ENCODE results near the gene CNOT4. TPM values are rescaled to one million over a fixed set of nuclear protein-coding genes. Genes with fewer than 3 reads are reported as not detected.
"Not testable (repeated sequence)": the region's sequence is repeated elsewhere in the genome, so short reads cannot be mapped to it uniquely, and the experiment has no call there.

CNOT4 gene
- total RNA-seq, 1 experiment from 2014 or later = 22.0 TPM

DNA sequence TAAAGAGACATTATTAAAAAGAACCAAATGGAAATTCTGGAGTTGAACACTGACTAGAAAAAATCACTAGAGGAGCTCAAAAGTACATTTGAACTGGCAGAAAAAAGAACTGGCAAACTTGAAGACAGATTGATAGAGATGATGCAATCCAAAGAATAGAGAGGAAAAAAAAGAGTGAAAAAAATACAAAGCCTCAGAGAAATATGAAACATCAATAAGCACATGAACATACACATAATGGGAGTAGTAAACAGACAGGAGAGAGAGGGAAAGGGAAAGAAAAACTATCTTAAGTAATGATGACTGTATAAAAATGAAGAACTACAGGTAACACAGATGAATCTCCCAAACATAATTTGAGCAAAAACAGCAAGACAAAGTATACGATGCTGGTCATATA is 61.1 kb downstream of the CNOT4 start:
- H3K36me3 Mint-ChIP-seq (ENCODE audit: insufficient read depth, unreplicated experiment) = peaks cover 4% of the 10 kb centered on the region
- CTCF ChIA-PET = no interaction called here
- H3K9me3 Mint-ChIP-seq (ENCODE audit: unreplicated experiment) = no peaks in the 10 kb centered on the region
- Histone ChIP-seq H3K9me3 (no peaks in the 10 kb centered on the region), H3K4me1 (no peaks in the 10 kb centered on the region), H3K27me3 (replicated peaks; ENCODE audit: control insufficient read depth, insufficient read depth, low read length) (no peaks in the 10 kb centered on the region), H3K4me3 (ENCODE audit: low read depth, low read length) (no peak overlapping the region), H3K36me3 (ENCODE audit: control insufficient read depth, insufficient read depth, low read length) (no peaks in the 10 kb centered on the region)
- no TSS peak for BruUV-seq (replicated peaks)
- intact Hi-C loops (cut with micrococcal nuclease; ENCODE audit: unreplicated experiment) = no loop called here
- no peak overlapping the region for H3K4me3 Mint-ChIP-seq (ENCODE audit: unreplicated experiment)
- no peak for DNase-seq
- H3K4me1 Mint-ChIP-seq (ENCODE audit: low read depth, unreplicated experiment) = no peaks in the 10 kb centered on the region
- POLR2A ChIA-PET = no interaction called here
- H3K27ac Mint-ChIP-seq (ENCODE audit: unreplicated experiment) = no peak overlapping the region
- H3K27me3 Mint-ChIP-seq (ENCODE audit: insufficient read depth, unreplicated experiment) = no peaks in the 10 kb centered on the region
- TF ChIP-seq, protein P1, sequence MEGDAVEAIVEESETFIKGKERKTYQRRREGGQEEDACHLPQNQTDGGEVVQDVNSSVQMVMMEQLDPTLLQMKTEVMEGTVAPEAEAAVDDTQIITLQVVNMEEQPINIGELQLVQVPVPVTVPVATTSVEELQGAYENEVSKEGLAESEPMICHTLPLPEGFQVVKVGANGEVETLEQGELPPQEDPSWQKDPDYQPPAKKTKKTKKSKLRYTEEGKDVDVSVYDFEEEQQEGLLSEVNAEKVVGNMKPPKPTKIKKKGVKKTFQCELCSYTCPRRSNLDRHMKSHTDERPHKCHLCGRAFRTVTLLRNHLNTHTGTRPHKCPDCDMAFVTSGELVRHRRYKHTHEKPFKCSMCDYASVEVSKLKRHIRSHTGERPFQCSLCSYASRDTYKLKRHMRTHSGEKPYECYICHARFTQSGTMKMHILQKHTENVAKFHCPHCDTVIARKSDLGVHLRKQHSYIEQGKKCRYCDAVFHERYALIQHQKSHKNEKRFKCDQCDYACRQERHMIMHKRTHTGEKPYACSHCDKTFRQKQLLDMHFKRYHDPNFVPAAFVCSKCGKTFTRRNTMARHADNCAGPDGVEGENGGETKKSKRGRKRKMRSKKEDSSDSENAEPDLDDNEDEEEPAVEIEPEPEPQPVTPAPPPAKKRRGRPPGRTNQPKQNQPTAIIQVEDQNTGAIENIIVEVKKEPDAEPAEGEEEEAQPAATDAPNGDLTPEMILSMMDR (IDR thresholded peaks at IDR 0.05; ENCODE audit: insufficient read depth in 1 of 2, low read depth in 1 of 2, low read length in 1 of 2, severe bottlenecking in 1 of 2, unreplicated experiment in 1 of 2) = no peak

- Mint-ChIP-seq H3K4me1 (ENCODE audit: low read depth, unreplicated experiment) (no peaks in the 10 kb centered on the region), H3K9me3 (ENCODE audit: unreplicated experiment) (no peaks in the 10 kb centered on the region), H3K36me3 (ENCODE audit: insufficient read depth, unreplicated experiment) (peaks cover 4% of the 10 kb centered on the region), H3K27ac (ENCODE audit: unreplicated experiment) (peak overlapping the region; percentile 39), H3K4me3 (ENCODE audit: unreplicated experiment) (no peak overlapping the region), H3K27me3 (ENCODE audit: insufficient read depth, unreplicated experiment) (no peaks in the 10 kb centered on the region)
- H3K4me3 ChIP-seq (ENCODE audit: low read depth, low read length) = no peak overlapping the region
- ChIA-PET POLR2A (interaction anchor here (0.6 kb wide), 1 partner anchor 239 kb away, joined by 4 read pairs; no protein-coding TSS in a partner anchor), CTCF (no interaction called here)
- no peaks in the 10 kb centered on the region for H3K9me3 ChIP-seq
- TF ChIP-seq, protein P1 (IDR thresholded peaks at IDR 0.05; ENCODE audit: insufficient read depth in 1 of 2, low read depth in 1 of 2, low read length in 1 of 2, severe bottlenecking in 1 of 2, unreplicated experiment in 1 of 2) = no peak
- BruUV-seq (replicated peaks) = no TSS peak
- H3K4me1 ChIP-seq = no peaks in the 10 kb centered on the region
- DNase-seq = no peak
- no peaks in the 10 kb centered on the region for H3K27me3 ChIP-seq (replicated peaks; ENCODE audit: control insufficient read depth, insufficient read depth, low read length)
- intact Hi-C loops (cut with micrococcal nuclease; ENCODE audit: unreplicated experiment) = no loop called here
- H3K36me3 ChIP-seq (ENCODE audit: control insufficient read depth, insufficient read depth, low read length) = no peaks in the 10 kb centered on the region
Observed at GRCh38 chr7:135447748-135448147, 62.2 kb downstream of the CNOT4 start.

GRCh38 chr7:135445690-135446089 is 64.2 kb downstream of the CNOT4 start:
- no peak overlapping the region for H3K27ac Mint-ChIP-seq (ENCODE audit: unreplicated experiment)

GRCh38 chr7:135445266-135445665 is 64.6 kb downstream of the CNOT4 start:
- DNase-seq; H3K9me3 ChIP-seq; H3K4me3 ChIP-seq (ENCODE audit: low read depth, low read length); H3K4me1 Mint-ChIP-seq (ENCODE audit: low read depth, unreplicated experiment); H3K36me3 Mint-ChIP-seq (ENCODE audit: insufficient read depth, unreplicated experiment); H3K27ac Mint-ChIP-seq (ENCODE audit: unreplicated experiment); POLR2A ChIA-PET; CTCF ChIA-PET; intact Hi-C loops (cut with micrococcal nuclease; ENCODE audit: unreplicated experiment); H3K9me3 Mint-ChIP-seq (ENCODE audit: unreplicated experiment); H3K36me3 ChIP-seq (ENCODE audit: control insufficient read depth, insufficient read depth, low read length); H3K27me3 Mint-ChIP-seq (ENCODE audit: insufficient read depth, unreplicated experiment); H3K27me3 ChIP-seq (replicated peaks; ENCODE audit: control insufficient read depth, insufficient read depth, low read length); BruUV-seq (replicated peaks); H3K4me1 ChIP-seq; H3K4me3 Mint-ChIP-seq (ENCODE audit: unreplicated experiment): not testable (repeated sequence)

More at GRCh38 chr7:135445690-135446089, 64.2 kb downstream of the CNOT4 start:
- ChIA-PET POLR2A (no interaction called here), CTCF (no interaction called here)
- Histone ChIP-seq H3K4me3 (ENCODE audit: low read depth, low read length) (no peak overlapping the region), H3K27me3 (replicated peaks; ENCODE audit: control insufficient read depth, insufficient read depth, low read length) (no peaks in the 10 kb centered on the region), H3K4me1 (no peaks in the 10 kb centered on the region), H3K36me3 (ENCODE audit: control insufficient read depth, insufficient read depth, low read length) (no peaks in the 10 kb centered on the region), H3K9me3 (no peaks in the 10 kb centered on the region)
- H3K27me3 Mint-ChIP-seq (ENCODE audit: insufficient read depth, unreplicated experiment) = no peaks in the 10 kb centered on the region
- no peaks in the 10 kb centered on the region for H3K4me1 Mint-ChIP-seq (ENCODE audit: low read depth, unreplicated experiment)
- H3K4me3 Mint-ChIP-seq (ENCODE audit: unreplicated experiment) = no peak overlapping the region
- intact Hi-C loops (cut with micrococcal nuclease; ENCODE audit: unreplicated experiment) = no loop called here
- peaks cover 4% of the 10 kb centered on the region for H3K36me3 Mint-ChIP-seq (ENCODE audit: insufficient read depth, unreplicated experiment)
- no peaks in the 10 kb centered on the region for H3K9me3 Mint-ChIP-seq (ENCODE audit: unreplicated experiment)
- DNase-seq = no peak
- TF ChIP-seq, protein P1 (IDR thresholded peaks at IDR 0.05; ENCODE audit: insufficient read depth in 1 of 2, low read depth in 1 of 2, low read length in 1 of 2, severe bottlenecking in 1 of 2, unreplicated experiment in 1 of 2) = no peak
- BruUV-seq (replicated peaks) = no TSS peak
